ENCODE data around the gene PNO1. TPM values are rescaled to one million over a fixed set of nuclear protein-coding genes. Genes with fewer than 3 reads are reported as not detected.

PNO1 gene
- total and polyA plus RNA-seq, 9 of the 15 experiments (the other 6 are each of a cell fraction or from before 2014, with no cell fraction given), result 11.8 to 81.7 (median 41.1) TPM

- TF ChIP-seq AFF1 (IDR thresholded peaks at IDR 0.05; ENCODE audit: low read depth in 1 of 2, partially characterized antibody in 2 of 2) (no peak), CEBPB (tag; IDR thresholded peaks at IDR 0.05) (no peak), ZNF668 (CRISPR knock-in tag; IDR thresholded peaks at IDR 0.05) (no peak), ZBTB12 (CRISPR knock-in tag; IDR thresholded peaks at IDR 0.05) (peak; percentile 80), SPI1 (IDR thresholded peaks at IDR 0.05; ENCODE audit: borderline replicate concordance, low read depth, low read length) (no peak), VEZF1 (CRISPR knock-in tag; IDR thresholded peaks at IDR 0.05) (peak; percentile 97), ZBTB26 (CRISPR knock-in tag; IDR thresholded peaks at IDR 0.05) (0 out of 2 replicates have a peak, but pooled peaks have one; percentile 56), ZNF592 (IDR thresholded peaks at IDR 0.05) (no peak), SMARCA4 (IDR thresholded peaks at IDR 0.05) (peak; percentile 46; the same call in 1 of the 2 replicates), POLR2A (conservative IDR thresholded peaks at IDR 0.05) (peak; percentile 82), SAFB (IDR thresholded peaks at IDR 0.05; ENCODE audit: borderline replicate concordance, low read depth, low read length) (no peak), NFRKB (IDR thresholded peaks at IDR 0.05; ENCODE audit: low read depth) (peak; percentile 74), JUN (IDR thresholded peaks at IDR 0.05; ENCODE audit: borderline replicate concordance, low read depth, low read length) (peak; percentile 34; the same call in 1 of the 2 replicates), JUN (CRISPR knock-in tag; IDR thresholded peaks at IDR 0.05; ENCODE audit: borderline replicate concordance) (no peak), TARDBP (IDR thresholded peaks at IDR 0.05) (peak; percentile 71; the same call in 1 of the 2 replicates), PHF8 (IDR thresholded peaks at IDR 0.05; ENCODE audit: borderline replicate concordance, low read length) (peak; percentile 75; the same call in 1 of the 2 replicates)
Measured at GRCh38 chr2:68157402-68158133, at the start of gene PNO1 (continued).
